Measurements from ENCODE around the gene NDUFC2.
"Not testable (repeated sequence)": the region's sequence is repeated elsewhere in the genome, so short reads cannot be mapped to it uniquely, and the experiment has no call there.

The NDUFC2 gene

GRCh38 chr11:78078218-78079167 is 1.2 kb downstream of the NDUFC2 start:
- DNase-seq: peak; percentile 58

- not testable (repeated sequence) for DNase-seq
Measured at GRCh38 chr11:78077592-78077991, 2.1 kb downstream of the NDUFC2 start.

- DNase-seq: no peak
Measured at GRCh38 chr11:78076733-78077403, 2.8 kb downstream of the NDUFC2 start.

- DNase-seq: no peak
Measured at GRCh38 chr11:78074756-78075155, 4.9 kb downstream of the NDUFC2 start.

GRCh38 chr11:78072455-78072854 is 7.2 kb downstream of the NDUFC2 start:
- DNase-seq: no peak

- no peak for DNase-seq
Measured at GRCh38 chr11:78071717-78072116, 7.9 kb downstream of the NDUFC2 start.

- no peak for DNase-seq
Measured at GRCh38 chr11:78070621-78071020, 9.0 kb downstream of the NDUFC2 start.

GRCh38 chr11:78069465-78069864 is 10.2 kb downstream of the NDUFC2 start:
- DNase-seq: no peak

- DNase-seq: no peak
Measured at GRCh38 chr11:78067704-78068103, 12.0 kb downstream of the NDUFC2 start.

- no peak for DNase-seq
Measured at GRCh38 chr11:78066471-78066870, 13.2 kb downstream of the NDUFC2 start.

GRCh38 chr11:78065203-78065602 is 14.5 kb downstream of the NDUFC2 start:
- DNase-seq: no peak

GRCh38 chr11:78063440-78064181 is 16.1 kb downstream of the NDUFC2 start, which contains the start of gene THRSP:
Gene THRSP (plus strand): TSS chr11:78063861. CDS start chr11:78063882, 21 bp downstream.
- DNase-seq: no peak

GRCh38 chr11:78062671-78063070 is 17.0 kb downstream of the NDUFC2 start:
- no peak for DNase-seq

- no peak for DNase-seq
Measured at GRCh38 chr11:78061921-78062311, 17.7 kb downstream of the NDUFC2 start.

GRCh38 chr11:78061088-78061920 is 18.4 kb downstream of the NDUFC2 start:
- peak; percentile 32 for DNase-seq

GRCh38 chr11:78060533-78060932 is 19.1 kb downstream of the NDUFC2 start:
- no peak for DNase-seq

GRCh38 chr11:78059749-78060328 is 19.8 kb downstream of the NDUFC2 start:
- DNase-seq: not testable (repeated sequence)

GRCh38 chr11:78057462-78058055 is 22.1 kb downstream of the NDUFC2 start:
- DNase-seq: no peak

- peak; percentile 22 for DNase-seq
Measured at GRCh38 chr11:78056093-78056492, 23.6 kb downstream of the NDUFC2 start.

GRCh38 chr11:78054971-78055370 is 24.7 kb downstream of the NDUFC2 start:
- no peak for DNase-seq

All from hematopoietic multipotent progenitor cell treated with erythropoietin and hydrocortisone succinate and interleukin-3 and kit ligand, for 4 days (in vitro differentiated cells).